Measurements from ENCODE around the gene MROH9. TPM values are rescaled to one million over a fixed set of nuclear protein-coding genes. Genes with fewer than 3 reads are reported as not detected.

MROH9 gene, protein sequence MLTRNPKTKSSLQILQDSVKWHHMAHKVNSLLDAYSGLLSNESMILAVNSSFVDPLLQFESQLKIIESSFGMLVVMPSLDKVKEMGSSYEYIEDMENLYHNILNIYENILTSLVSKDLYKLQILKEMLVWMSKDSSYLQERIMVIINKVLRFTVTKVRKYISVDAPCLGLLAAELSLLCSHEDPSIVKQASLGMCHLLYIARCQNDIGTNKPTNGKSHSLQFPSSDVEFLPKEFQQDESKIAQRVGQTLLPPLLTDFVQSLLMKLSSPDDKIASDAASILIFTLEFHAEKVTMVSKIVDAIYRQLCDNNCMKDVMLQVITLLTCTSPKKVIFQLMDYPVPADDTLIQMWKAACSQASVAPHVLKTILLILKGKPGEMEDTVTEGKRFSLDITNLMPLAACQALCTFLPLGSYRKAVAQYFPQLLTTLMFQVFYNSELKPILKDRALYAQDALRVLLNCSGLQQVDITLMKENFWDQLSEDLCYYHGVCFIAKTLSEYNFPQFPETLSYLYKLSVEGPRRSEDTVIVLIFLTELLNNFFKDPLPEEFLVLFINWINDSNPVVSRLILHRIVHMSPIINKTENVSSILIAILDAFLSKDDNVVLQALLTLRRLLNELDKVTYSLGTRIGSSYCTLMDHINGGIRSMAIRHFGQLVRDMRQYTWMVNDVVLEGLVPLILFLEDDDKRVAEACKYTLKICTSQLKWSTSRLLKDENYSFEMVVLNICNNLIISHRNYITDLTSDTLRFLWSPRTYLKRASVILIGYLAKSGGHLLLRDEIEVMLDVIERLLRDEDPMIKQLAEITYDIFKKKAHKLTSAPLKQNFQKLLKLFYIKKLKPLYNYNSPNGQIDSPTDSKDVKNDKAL
- not detected in 2 replicates for total RNA-seq (2021)
- long read RNA-seq, result 0 reads

DNA sequence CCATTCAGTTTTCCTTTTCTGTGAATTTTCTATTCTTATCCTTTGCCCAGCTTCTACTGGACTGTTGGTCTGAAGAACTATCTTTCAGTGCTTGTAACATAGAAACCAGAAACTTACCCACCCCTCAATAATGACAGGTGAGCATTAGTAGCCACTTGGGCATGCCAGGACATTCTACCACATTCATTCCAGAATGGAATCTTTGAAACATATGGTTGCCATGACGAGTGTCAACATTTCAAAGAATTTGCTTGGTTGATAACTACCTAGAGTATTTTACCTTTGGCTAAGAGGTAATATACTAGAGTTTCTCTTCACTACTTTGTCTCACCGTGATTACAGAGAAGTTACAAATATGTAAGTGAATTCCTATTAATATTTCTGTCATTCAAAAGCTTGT is at the start of gene MROH9:
TSS of gene MROH9 (plus strand) at position 304 of the 400 bp plus-strand sequence. CDS start 10,023 bp downstream, outside the sequence.
- Histone ChIP-seq H4K5ac (ENCODE audit: insufficient read length, low read depth, low read length) (no peak within 1 kb of the TSS), H3K4ac (ENCODE audit: low read depth, low read length) (no peak within 1 kb of the TSS), H3K9me3 (ENCODE audit: control insufficient read depth, low read depth, low read length) (no peaks in the 10 kb centered on the region), H3K18ac (ENCODE audit: insufficient read length, low read depth, low read length) (no peak within 1 kb of the TSS), H2BK5ac (ENCODE audit: insufficient read length, low read length) (no peak within 1 kb of the TSS), H4K20me1 (ENCODE audit: control insufficient read depth, insufficient read depth, insufficient read length) (no peaks in the 10 kb centered on the region), H3K27me3 (ENCODE audit: insufficient read depth, low read length) (no peaks in the 10 kb centered on the region), H3K27ac (ENCODE audit: insufficient read length, low read depth, low read length) (no peak within 1 kb of the TSS), H3K56ac (ENCODE audit: insufficient read length, low read depth, low read length) (no peak within 1 kb of the TSS), H3K23ac (ENCODE audit: insufficient read length, low read depth, low read length) (no peak within 1 kb of the TSS), H3K23me2 (ENCODE audit: insufficient read length, low read depth, low read length, poor library complexity, severe bottlenecking) (no peaks in the 10 kb centered on the region), H3K4me1 (ENCODE audit: insufficient read depth, low read length) (no peaks in the 10 kb centered on the region; the same call in 1 of the 2 replicates), H3K79me2 (ENCODE audit: insufficient read depth, low read length) (no peaks in the 10 kb centered on the region), H3K79me1 (ENCODE audit: insufficient read depth, low read depth, low read length, poor library complexity, severe bottlenecking) (no peaks in the 10 kb centered on the region), H2BK20ac (ENCODE audit: low read depth, low read length, poor library complexity, severe bottlenecking) (no peak within 1 kb of the TSS), H2AK5ac (ENCODE audit: insufficient read length, low read length) (no peak within 1 kb of the TSS), H2BK12ac (ENCODE audit: insufficient read length, low read depth, low read length) (no peak within 1 kb of the TSS), H3K9ac (ENCODE audit: extremely low read depth, insufficient read length, low read length) (no peak within 1 kb of the TSS), H3K4me2 (ENCODE audit: insufficient read depth, insufficient read length, low read length) (no peak within 1 kb of the TSS), H2BK15ac (ENCODE audit: low read depth, low read length) (no peak within 1 kb of the TSS), H2BK120ac (ENCODE audit: low read depth, low read length, poor library complexity, severe bottlenecking) (no peak within 1 kb of the TSS), H4K91ac (ENCODE audit: insufficient read length, low read depth, low read length) (no peak within 1 kb of the TSS), H2AFZ (ENCODE audit: low read length) (no peak within 1 kb of the TSS), H3K14ac (ENCODE audit: insufficient read depth, low read length) (no peak within 1 kb of the TSS), H3T11ph (ENCODE audit: low read length) (no peak within 1 kb of the TSS), H4K8ac (replicated peaks; ENCODE audit: insufficient read length, low read depth, low read length) (no peak within 1 kb of the TSS)
- no peak for DNase-seq
- no peaks in the 10 kb centered on the region for H3K27me3 Mint-ChIP-seq (ENCODE audit: low read depth)
- H3K4me3 Mint-ChIP-seq, result no peak within 1 kb of the TSS
- TF ChIP-seq, protein P1, sequence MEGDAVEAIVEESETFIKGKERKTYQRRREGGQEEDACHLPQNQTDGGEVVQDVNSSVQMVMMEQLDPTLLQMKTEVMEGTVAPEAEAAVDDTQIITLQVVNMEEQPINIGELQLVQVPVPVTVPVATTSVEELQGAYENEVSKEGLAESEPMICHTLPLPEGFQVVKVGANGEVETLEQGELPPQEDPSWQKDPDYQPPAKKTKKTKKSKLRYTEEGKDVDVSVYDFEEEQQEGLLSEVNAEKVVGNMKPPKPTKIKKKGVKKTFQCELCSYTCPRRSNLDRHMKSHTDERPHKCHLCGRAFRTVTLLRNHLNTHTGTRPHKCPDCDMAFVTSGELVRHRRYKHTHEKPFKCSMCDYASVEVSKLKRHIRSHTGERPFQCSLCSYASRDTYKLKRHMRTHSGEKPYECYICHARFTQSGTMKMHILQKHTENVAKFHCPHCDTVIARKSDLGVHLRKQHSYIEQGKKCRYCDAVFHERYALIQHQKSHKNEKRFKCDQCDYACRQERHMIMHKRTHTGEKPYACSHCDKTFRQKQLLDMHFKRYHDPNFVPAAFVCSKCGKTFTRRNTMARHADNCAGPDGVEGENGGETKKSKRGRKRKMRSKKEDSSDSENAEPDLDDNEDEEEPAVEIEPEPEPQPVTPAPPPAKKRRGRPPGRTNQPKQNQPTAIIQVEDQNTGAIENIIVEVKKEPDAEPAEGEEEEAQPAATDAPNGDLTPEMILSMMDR (conservative IDR thresholded peaks at IDR 0.05), result no peak
- H3K9me3 Mint-ChIP-seq, result peaks cover 4 to 5% of the 10 kb centered on the region in 2 experiments; a peak in 3 of 5 replicates
- H3K36me3 Mint-ChIP-seq (ENCODE audit: insufficient read depth in 1 of 3, low read depth in 3 of 3), result 0 out of 7 replicates have a peak, but pooled peaks cover 0 to 5% (median 0%) of the 10 kb centered on the region in 3 experiments
- no peak within 1 kb of the TSS for H3K27ac Mint-ChIP-seq
- H3K4me1 Mint-ChIP-seq, result peaks cover 10 to 13% of the 10 kb centered on the region in 2 experiments
- WGBS (ENCODE audit: extremely low coverage, insufficient read length, low lambda C conversion rate), result no CpG with 5 or more reads among the region's 2 CpGs
